Parathyroid adenoma (tissue), 2 donors: Measurements from ENCODE around the gene ATN1.

Experiments used
- H2AFZ ChIP-seq: fragments of 300-600 bp; sonication (generic); one replicate; pipeline ENCODE4 v1.7.0; 2017; ENCODE audit warnings: antibody characterized with exemption, mild to moderate bottlenecking
- H3K27ac ChIP-seq: fragments of 300-600 bp; sonication (generic); one replicate; pipeline ENCODE4 v1.7.0; 2017
- H3K27me3 ChIP-seq: fragments of 300-600 bp; sonication (generic); one replicate; pipeline ENCODE4 v1.7.0; 2017; ENCODE audit warnings: low read length; ENCODE audit not compliant: control insufficient read depth, insufficient read depth
- H3K36me3 ChIP-seq: fragments of 300-600 bp; sonication (generic); one replicate; pipeline ENCODE4 v1.7.0; 2017; ENCODE audit warnings: low read length; ENCODE audit not compliant: control insufficient read depth, insufficient read depth
- H3K4me1 ChIP-seq: fragments of 300-600 bp; sonication (generic); one replicate; pipeline ENCODE4 v1.7.0; 2017; ENCODE audit warnings: control low read depth
- H3K4me2 ChIP-seq: fragments of 300-600 bp; sonication (generic); one replicate; pipeline ENCODE4 v1.7.0; 2017; ENCODE audit warnings: low read length
- H3K4me3 ChIP-seq: fragments of 300-600 bp; sonication (generic); one replicate; pipeline ENCODE4 v1.7.0; 2017; ENCODE audit warnings: low read depth, low read length
- H3K79me2 ChIP-seq: fragments of 300-600 bp; sonication (generic); one replicate; pipeline ENCODE4 v1.7.0; 2017; ENCODE audit warnings: control low read depth
- H3K9ac ChIP-seq: fragments of 300-600 bp; sonication (generic); one replicate; pipeline ENCODE4 v1.7.0; 2017; ENCODE audit warnings: mild to moderate bottlenecking
- H3K9me3 ChIP-seq: fragments of 300-600 bp; sonication (generic); one replicate; pipeline ENCODE4 v1.7.0; 2017; ENCODE audit warnings: low read length; ENCODE audit not compliant: control insufficient read depth
- CTCF ChIP-seq: fragments of 300-600 bp; sonication (generic); IDR thresholded peaks from one replicate; pipeline ENCODE4 v1.7.0; 2017; ENCODE audit warnings: antibody characterized with exemption, mild to moderate bottlenecking
- donor health status: primary hyperparathyroidism.

Gene ATN1

GRCh38 chr12:6966351-6966750 is 38.6 kb downstream of the ATN1 start:
- peaks cover 61% of the 10 kb centered on the region for H3K79me2 ChIP-seq
- H3K4me1 ChIP-seq = peaks cover 26% of the 10 kb centered on the region
- H3K4me3 ChIP-seq = no peak overlapping the region
- H3K9me3 ChIP-seq = no peaks in the 10 kb centered on the region
- H3K27me3 ChIP-seq = no peaks in the 10 kb centered on the region
- no peak overlapping the region for H3K27ac ChIP-seq
- no peaks in the 10 kb centered on the region for H3K36me3 ChIP-seq
- no peak overlapping the region for H3K4me2 ChIP-seq
- H3K9ac ChIP-seq = no peak overlapping the region
- no peak for TF ChIP-seq CTCF
- no peak overlapping the region for H2AFZ ChIP-seq

GRCh38 chr12:6967651-6968100 is 39.9 kb downstream of the ATN1 start:
- Histone ChIP-seq H3K4me1 (peaks cover 24% of the 10 kb centered on the region), H3K79me2 (peaks cover 64% of the 10 kb centered on the region), H3K4me3 (no peak overlapping the region), H3K9ac (no peak overlapping the region), H3K36me3 (no peaks in the 10 kb centered on the region), H3K9me3 (no peaks in the 10 kb centered on the region), H3K27me3 (no peaks in the 10 kb centered on the region), H3K27ac (no peak overlapping the region), H3K4me2 (no peak overlapping the region), H2AFZ (no peak overlapping the region)
- TF ChIP-seq CTCF = no peak

- TF ChIP-seq CTCF = no peak
- H2AFZ ChIP-seq = no peak overlapping the region
- H3K27me3 ChIP-seq = no peaks in the 10 kb centered on the region
- H3K9ac ChIP-seq = no peak overlapping the region
- no peak overlapping the region for H3K4me2 ChIP-seq
- H3K79me2 ChIP-seq = peaks cover 60% of the 10 kb centered on the region
- peaks cover 23% of the 10 kb centered on the region for H3K4me1 ChIP-seq
- no peaks in the 10 kb centered on the region for H3K36me3 ChIP-seq
- peak overlapping the region; percentile 96 for H3K4me3 ChIP-seq
- no peaks in the 10 kb centered on the region for H3K9me3 ChIP-seq
- no peak overlapping the region for H3K27ac ChIP-seq
Measured at GRCh38 chr12:6968426-6968825, 40.7 kb downstream of the ATN1 start.

GRCh38 chr12:6970096-6970527 is 42.4 kb downstream of the ATN1 start:
- Histone ChIP-seq H3K79me2 (peaks cover 45% of the 10 kb centered on the region), H3K27me3 (no peaks in the 10 kb centered on the region), H3K4me1 (peaks cover 15% of the 10 kb centered on the region), H3K9ac (peak overlapping the region; percentile 77), H3K36me3 (no peaks in the 10 kb centered on the region), H3K9me3 (no peaks in the 10 kb centered on the region), H3K4me3 (peak overlapping the region; percentile 96), H3K4me2 (peak overlapping the region; percentile 69), H2AFZ (peak overlapping the region; percentile 71), H3K27ac (peak overlapping the region; percentile 78)
- no peak for TF ChIP-seq CTCF

GRCh38 chr12:6974180-6974579 is 46.4 kb downstream of the ATN1 start:
- Histone ChIP-seq H3K4me2 (no peak overlapping the region), H2AFZ (no peak overlapping the region), H3K4me3 (no peak overlapping the region), H3K9me3 (no peaks in the 10 kb centered on the region), H3K4me1 (peaks cover 8% of the 10 kb centered on the region), H3K79me2 (peaks cover 14% of the 10 kb centered on the region), H3K9ac (no peak overlapping the region), H3K36me3 (no peaks in the 10 kb centered on the region), H3K27me3 (no peaks in the 10 kb centered on the region), H3K27ac (no peak overlapping the region)
- TF ChIP-seq CTCF = no peak
